GM21390 (cell line): Measurements from ENCODE around the gene NOP56.

Experiments used
- ATAC-seq: cut with Tn5 transposase; IDR thresholded peaks from one replicate; pipeline ENCODE4 v1.9.1; 2021; ENCODE audit not compliant: unreplicated experiment

The NOP56 gene

DNA sequence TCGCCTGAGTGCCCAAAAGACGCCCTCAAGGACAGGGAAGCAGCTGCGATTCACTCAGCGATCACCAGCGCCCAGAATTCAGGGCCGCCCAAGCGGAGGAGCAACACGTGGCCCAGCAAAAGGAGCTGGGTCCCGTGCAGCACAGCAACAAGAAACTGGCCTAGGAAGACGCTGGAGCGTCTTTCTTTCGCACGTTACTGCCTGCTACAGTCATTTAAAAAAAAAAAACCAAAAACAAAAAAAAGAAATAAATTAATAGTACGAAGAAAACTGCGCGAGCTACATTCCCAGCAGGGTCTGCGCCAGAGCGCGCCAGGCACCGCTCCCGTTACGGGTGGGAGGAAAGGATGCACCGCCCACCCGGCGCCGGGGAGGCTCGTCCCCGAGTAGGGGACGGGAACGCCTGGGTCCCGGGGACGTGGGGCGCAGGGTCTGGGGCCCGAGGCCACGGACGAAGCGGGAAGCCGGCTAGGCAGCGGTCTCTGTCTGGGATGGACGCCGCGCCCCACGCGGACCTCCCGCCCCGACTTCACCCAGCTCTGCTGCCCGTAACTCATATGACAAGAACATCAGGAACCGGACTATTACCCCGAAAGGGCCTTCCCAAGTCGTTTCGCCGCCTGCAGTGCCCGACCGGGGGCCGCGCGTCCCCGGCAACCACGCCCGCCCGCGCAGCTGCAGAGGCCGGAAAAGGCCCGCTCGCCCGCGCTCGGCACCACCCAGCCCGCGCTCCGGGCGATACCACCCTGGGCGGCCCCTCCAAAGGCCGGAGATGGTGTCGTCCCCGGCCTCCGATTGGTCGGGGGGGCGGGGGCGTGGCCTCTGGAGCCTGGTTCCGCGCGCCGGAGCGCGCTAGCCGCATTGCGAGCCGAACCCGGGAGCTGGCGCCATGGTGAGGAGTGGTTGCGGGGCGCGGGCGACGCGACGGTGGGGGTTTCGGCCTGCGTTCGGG, at the start of gene NOP56:
Gene NOP56 (plus strand): TSS at position 861 of the 952 bp plus-strand sequence. CDS start 29 bp downstream, at position 890.
- ATAC-seq: peak; percentile 85

- ATAC-seq: no peak
Measured at GRCh38 chr20:2602746-2603145, 49.7 kb upstream of the NOP56 start.

DNA sequence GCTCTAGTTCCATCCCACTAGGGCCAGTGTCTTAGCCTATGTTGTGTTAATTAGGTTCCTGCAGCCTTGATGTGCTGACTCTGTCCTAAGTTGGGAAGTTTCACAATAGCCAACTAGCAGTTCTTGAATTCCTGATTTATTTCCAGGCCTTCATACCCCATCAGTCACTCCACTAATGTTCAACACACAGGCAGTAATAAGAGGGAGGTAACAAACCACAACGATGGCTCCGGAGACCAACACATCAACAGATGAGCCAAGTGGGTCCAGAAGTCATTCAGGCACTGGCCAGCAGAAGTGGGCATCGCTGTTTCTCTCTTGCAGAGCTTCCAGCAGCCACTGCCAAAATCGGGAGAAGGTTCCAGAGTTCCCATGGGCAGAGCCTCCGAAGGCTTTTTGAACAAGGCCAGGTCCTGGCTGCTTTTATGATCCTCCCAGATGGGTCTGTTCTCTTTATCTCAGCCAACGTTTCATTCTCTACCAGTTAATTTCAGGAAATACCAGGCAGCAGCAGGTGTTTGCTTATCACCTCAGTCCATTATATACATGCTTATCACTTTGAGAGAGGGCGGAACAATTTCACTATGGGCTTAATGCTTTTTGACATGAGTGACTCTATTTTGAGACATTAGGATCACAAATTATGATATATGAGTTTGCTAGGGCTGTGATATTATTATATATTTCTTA, 48.5 kb upstream of the NOP56 start:
- no peak for ATAC-seq

- no peak for ATAC-seq
Measured at GRCh38 chr20:2604506-2604835, 48.0 kb upstream of the NOP56 start.

DNA sequence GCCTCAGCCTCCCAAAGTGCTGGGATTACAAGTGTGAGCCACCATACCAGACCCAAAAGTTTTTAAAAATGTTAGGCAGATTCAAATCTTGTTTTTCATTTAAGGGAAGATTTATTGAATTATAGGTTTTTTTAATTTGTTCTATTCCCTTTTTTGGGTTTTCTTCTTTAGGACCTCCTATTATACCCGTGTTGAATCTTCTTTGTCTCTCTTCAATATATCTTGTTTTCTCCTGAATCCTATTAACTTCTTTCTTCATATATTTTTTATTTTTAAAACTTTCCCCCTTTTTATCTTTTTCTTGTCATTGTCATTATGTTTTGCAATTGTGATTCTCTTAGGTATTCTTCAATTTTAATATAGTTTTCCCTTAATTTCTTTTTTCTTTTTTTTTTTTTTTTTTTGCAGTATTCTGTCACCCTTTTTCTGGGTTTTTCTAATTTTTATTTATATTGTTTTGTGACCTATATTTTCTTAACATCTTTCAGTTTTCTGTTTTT, 45.9 kb upstream of the NOP56 start:
- no peak for ATAC-seq

GRCh38 chr20:2610326-2610725, 42.1 kb upstream of the NOP56 start:
- ATAC-seq: no peak

DNA sequence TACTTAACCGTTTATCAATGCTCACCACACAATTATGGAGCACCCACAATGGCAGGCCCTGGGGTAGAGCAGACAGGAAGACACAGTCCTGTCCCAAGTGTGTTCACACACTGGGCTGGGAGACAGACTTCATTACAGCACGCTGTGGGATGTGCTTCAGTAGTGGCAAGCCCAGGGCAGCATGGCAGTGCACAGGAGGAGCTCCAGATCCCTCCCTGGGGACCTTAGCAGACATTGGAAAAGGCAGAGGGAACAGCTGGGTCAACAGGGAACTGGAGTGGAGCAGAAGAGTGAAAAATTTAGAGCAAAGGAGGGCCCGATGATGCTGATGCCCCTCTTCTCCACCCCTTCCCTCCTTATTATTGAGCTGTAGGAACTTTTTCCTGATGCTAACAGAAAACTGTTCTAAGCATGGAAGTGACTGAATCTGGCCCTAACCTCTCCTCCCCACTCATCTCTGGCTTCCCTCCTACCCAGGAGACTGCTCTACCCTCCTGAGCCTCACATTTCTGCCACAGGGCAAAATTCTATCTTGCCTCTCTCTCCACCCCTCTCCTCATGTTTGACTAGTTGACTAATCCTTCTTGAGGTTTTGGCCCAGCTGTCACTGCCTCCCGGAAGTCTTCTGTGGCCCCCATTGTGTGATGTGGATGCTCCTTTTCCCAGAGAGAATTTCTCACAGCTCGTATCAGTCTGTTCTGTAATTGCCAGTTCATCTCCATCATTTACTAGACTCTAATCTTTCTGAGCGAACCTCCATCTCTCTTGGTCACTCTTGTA, 41.3 kb upstream of the NOP56 start:
- no peak for ATAC-seq

DNA sequence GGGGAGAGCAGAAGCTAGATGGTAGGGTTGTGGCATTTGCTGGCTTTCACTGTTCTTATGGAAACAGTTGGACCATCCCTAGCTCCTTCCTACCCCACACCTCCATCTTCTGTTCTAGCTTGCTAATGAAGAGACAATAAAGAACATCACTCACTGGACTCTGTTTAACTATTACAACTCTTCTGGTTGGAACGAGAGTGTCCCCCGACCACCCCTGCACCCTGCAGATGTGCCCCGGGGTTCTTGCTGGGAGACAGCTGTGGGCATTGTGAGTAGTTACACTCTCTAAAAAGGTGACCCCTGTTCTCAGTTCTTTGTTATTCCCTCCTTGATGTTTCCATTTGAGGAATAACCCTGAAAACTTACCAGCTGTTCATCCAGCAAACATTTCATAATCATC, 40.4 kb upstream of the NOP56 start:
- no peak for ATAC-seq

DNA sequence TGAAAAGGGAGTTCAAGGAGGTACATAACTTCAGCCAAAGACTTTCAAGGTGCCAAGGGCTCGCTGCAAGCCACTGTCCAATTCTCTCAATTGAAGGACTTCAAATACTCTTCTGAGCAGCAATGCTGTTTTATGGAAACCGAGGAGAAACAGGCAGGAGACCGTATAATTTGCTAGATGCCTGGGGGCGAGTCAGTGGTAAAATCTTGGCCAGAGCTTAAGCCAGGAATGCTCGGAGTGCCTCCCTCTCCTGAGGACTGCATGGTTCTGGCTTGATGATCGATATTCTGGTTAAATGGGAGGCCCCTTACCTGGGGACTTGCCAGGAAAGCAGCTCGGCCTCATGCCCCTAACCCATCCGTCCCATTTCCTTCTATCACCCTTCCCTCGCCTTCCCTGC, 35.8 kb upstream of the NOP56 start:
- ATAC-seq: no peak

GRCh38 chr20:2617099-2617714, 35.2 kb upstream of the NOP56 start:
- ATAC-seq: no peak

DNA sequence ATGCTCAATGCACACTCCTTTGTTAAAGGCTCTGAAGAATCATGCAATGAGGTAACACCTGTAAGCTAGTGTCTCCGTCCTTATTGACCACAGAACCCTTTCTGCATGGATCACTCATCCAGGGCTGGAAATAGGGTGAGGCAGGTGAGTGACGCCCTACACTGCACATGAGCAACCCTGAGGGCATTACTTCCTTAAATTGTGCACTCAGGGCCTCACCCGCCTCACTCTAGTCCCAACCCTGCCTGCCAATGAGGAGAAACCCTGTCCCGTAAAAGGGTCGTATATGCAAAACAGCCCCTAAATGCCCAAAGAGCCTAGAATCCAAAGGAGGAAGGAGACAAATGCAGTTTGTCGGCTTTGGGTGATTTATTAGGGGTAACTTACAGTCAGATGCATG, 33.6 kb upstream of the NOP56 start:
- no peak for ATAC-seq

DNA sequence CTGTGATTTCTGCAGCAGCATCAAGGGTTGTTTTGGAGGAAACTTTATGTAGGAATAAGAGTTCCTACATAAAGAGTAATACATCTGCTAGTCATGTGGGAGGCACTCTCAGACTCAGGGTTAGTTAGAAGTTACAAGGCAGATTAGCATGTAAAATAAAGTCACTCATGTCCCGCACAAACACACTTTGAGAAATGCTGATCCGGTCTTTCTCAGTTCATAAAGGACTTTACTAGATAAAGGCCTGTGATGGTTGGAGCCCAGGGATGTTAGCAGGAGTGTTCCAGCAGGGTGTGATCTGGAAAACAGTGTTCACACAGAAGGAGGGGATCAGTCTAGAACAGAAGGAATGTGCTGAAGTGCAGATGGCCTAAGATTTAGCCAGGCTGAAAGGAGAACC, 33.1 kb upstream of the NOP56 start:
- no peak for ATAC-seq

DNA sequence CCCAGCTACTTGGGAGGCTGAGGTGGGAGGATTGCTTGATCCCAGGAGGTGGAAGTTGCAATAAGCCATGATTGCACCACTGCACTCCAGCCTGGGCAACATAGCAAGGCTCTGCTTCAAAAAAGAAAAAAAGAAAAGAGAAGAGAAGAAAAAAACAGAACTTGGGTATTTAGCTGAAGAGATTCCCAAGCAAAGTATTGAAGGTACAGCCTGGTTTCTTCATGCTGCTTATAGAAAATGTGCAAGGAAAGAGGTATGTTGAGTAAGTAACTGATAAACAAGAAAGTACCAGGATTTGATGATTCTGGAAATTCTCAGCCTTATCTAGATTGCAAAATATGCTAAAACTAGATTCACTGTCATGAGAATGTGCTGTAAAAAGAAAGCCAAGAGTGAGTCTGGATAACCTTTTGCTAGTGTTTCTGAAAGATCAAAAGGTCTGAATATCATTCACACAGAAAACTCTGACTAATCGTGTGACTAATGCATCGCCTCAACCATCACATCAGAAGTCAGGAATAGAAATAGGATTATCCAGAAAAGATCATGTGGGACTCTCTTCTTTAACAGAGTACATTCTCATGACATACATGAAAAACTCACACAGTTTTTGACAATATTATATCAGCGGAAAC, 32.4 kb upstream of the NOP56 start:
- no peak for ATAC-seq

GRCh38 chr20:2624190-2624589, 28.2 kb upstream of the NOP56 start:
- ATAC-seq: no peak

DNA sequence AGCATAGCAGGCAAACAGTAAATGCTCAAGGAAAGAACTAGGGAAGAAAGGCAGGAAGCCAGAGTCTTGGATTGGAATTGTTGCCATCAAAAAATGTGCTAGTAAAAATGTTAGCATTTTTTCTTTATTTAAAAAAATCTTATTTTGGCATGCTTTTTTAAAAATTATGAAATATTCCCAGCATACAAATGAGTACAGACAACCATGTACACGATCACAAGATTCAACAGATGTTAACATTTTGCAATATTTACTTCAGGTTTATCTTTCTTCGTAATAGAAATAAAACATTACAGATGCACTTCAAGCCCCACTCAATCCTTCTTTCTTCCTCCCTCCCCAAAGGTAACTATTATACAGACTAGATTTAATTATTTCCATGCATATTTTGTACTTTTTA, 27.4 kb upstream of the NOP56 start:
- ATAC-seq: no peak

- ATAC-seq: no peak
Measured at GRCh38 chr20:2626853-2627541, 25.4 kb upstream of the NOP56 start.

DNA sequence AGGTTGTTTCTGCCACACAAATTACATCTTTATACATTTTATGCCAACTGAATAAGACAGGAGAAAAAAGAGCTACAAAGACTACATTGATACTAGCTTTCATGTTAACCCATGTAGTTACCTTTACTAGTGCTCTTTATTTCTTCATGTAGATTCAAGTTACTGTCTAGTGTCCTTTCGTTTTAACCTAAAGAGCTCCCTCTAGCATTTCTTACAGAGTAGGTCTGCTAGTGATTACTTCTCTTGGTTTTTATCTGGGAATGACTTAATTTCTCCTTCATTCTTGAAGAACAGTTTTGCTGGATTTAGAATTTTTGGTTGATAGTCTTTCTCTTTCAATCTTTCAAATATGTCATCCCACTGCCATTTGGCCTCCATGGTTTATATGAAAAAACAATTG, 21.2 kb upstream of the NOP56 start:
- no peak for ATAC-seq

DNA sequence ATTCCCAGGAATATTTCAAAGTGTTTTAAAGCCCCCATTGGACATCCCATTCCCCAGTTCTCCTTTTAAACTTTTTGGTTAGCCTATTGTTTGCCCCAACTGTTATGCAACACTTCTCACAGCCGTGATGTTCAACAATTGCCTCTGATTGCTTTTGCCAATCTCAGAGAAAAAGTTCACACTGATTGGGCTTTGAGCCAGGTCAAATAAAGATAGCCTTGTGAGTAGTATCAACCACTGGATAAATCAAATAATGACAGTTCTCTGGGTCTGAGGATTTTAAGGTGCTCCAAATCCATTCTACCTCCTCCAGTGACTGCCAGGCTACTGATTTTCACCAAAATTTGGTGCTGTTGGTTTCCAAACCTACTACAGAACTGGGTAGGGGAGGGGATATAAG, 19.1 kb upstream of the NOP56 start:
- ATAC-seq: no peak

- ATAC-seq: no peak
Measured at GRCh38 chr20:2637246-2637645, 15.2 kb upstream of the NOP56 start.

DNA sequence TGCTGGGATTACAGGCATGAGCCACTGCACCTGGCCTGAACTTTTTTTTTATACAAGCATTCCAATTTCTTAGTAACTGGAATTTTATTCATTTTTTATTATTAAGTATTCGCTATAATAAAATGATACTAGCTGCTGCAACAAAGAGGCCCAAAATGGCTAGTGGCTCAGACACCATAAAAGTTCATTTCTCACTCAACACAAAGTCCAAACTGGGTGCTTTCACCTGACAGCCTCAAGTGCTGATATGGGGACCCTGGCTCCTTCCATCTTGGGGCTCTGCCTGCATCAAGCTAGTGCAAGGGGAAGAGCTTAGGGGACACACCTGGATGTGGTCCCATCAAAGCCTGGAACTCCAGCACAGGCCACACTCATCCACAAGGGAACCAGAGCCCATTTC, 12.2 kb upstream of the NOP56 start:
- ATAC-seq: no peak
